Measurements from ENCODE around the gene SLC38A9.

SLC38A9 gene

GRCh38 chr5:55638051-55638450 lies 74.1 kb downstream of the SLC38A9 start:
- Histone ChIP-seq H3K36me3 (ENCODE audit: insufficient read depth, low read depth, low read length) (peaks cover 12% of the 10 kb centered on the region; the same call in 1 of the 2 replicates), H3K4me1 (ENCODE audit: insufficient read depth, low read length) (peaks cover 6% of the 10 kb centered on the region), H3K9me3 (ENCODE audit: insufficient read depth, low read depth, low read length) (no peaks in the 10 kb centered on the region), H3K9ac (ENCODE audit: low read depth, low read length) (no peak overlapping the region), H3K27ac (ENCODE audit: low read length) (no peak overlapping the region), H3K4me3 (ENCODE audit: low read length) (no peak overlapping the region), H3K27me3 (ENCODE audit: insufficient read depth, low read length) (no peaks in the 10 kb centered on the region)

GRCh38 chr5:55636683-55637082 lies 75.4 kb downstream of the SLC38A9 start:
- no peaks in the 10 kb centered on the region for H3K27me3 ChIP-seq (ENCODE audit: insufficient read depth, low read length)
- no peak overlapping the region for H3K4me3 ChIP-seq (ENCODE audit: low read length)
- H3K4me1 ChIP-seq (ENCODE audit: insufficient read depth, low read length): peaks cover 6% of the 10 kb centered on the region
- H3K9me3 ChIP-seq (ENCODE audit: insufficient read depth, low read depth, low read length): no peaks in the 10 kb centered on the region
- H3K27ac ChIP-seq (ENCODE audit: low read length): no peak overlapping the region
- H3K36me3 ChIP-seq (ENCODE audit: insufficient read depth, low read depth, low read length): peaks cover 12% of the 10 kb centered on the region; the same call in 1 of the 2 replicates
- H3K9ac ChIP-seq (ENCODE audit: low read depth, low read length): no peak overlapping the region

GRCh38 chr5:55636177-55636576 lies 75.9 kb downstream of the SLC38A9 start:
- Histone ChIP-seq H3K27ac (ENCODE audit: low read length) (no peak overlapping the region), H3K9ac (ENCODE audit: low read depth, low read length) (no peak overlapping the region), H3K9me3 (ENCODE audit: insufficient read depth, low read depth, low read length) (no peaks in the 10 kb centered on the region), H3K4me3 (ENCODE audit: low read length) (no peak overlapping the region), H3K4me1 (ENCODE audit: insufficient read depth, low read length) (peaks cover 6% of the 10 kb centered on the region), H3K27me3 (ENCODE audit: insufficient read depth, low read length) (no peaks in the 10 kb centered on the region), H3K36me3 (ENCODE audit: insufficient read depth, low read depth, low read length) (peaks cover 8% of the 10 kb centered on the region; the same call in 1 of the 2 replicates)

GRCh38 chr5:55634866-55635265 lies 77.3 kb downstream of the SLC38A9 start:
- H3K27me3 ChIP-seq (ENCODE audit: insufficient read depth, low read length): no peaks in the 10 kb centered on the region
- peaks cover 9% of the 10 kb centered on the region for H3K4me1 ChIP-seq (ENCODE audit: insufficient read depth, low read length)
- H3K9me3 ChIP-seq (ENCODE audit: insufficient read depth, low read depth, low read length): no peaks in the 10 kb centered on the region
- H3K27ac ChIP-seq (ENCODE audit: low read length): no peak overlapping the region
- H3K36me3 ChIP-seq (ENCODE audit: insufficient read depth, low read depth, low read length): peaks cover 6% of the 10 kb centered on the region; the same call in 1 of the 2 replicates
- no peak overlapping the region for H3K9ac ChIP-seq (ENCODE audit: low read depth, low read length)
- H3K4me3 ChIP-seq (ENCODE audit: low read length): no peak overlapping the region

GRCh38 chr5:55634209-55634805 lies 77.8 kb downstream of the SLC38A9 start:
- Histone ChIP-seq H3K4me1 (ENCODE audit: insufficient read depth, low read length) (peaks cover 10% of the 10 kb centered on the region), H3K9ac (ENCODE audit: low read depth, low read length) (no peak overlapping the region)

GRCh38 chr5:55633574-55634208 lies 78.4 kb downstream of the SLC38A9 start:
- no peak overlapping the region for H3K9ac ChIP-seq (ENCODE audit: low read depth, low read length)
- no peaks in the 10 kb centered on the region for H3K9me3 ChIP-seq (ENCODE audit: insufficient read depth, low read depth, low read length)
- H3K4me1 ChIP-seq (ENCODE audit: insufficient read depth, low read length): peaks cover 10% of the 10 kb centered on the region
- H3K4me3 ChIP-seq (ENCODE audit: low read length): no peak overlapping the region
- H3K27me3 ChIP-seq (ENCODE audit: insufficient read depth, low read length): no peaks in the 10 kb centered on the region
- peaks cover 6% of the 10 kb centered on the region; the same call in 1 of the 2 replicates for H3K36me3 ChIP-seq (ENCODE audit: insufficient read depth, low read depth, low read length)
- H3K27ac ChIP-seq (ENCODE audit: low read length): no peak overlapping the region

More at GRCh38 chr5:55634209-55634805, 77.8 kb downstream of the SLC38A9 start:
- Histone ChIP-seq H3K27me3 (ENCODE audit: insufficient read depth, low read length) (no peaks in the 10 kb centered on the region), H3K36me3 (ENCODE audit: insufficient read depth, low read depth, low read length) (peaks cover 6% of the 10 kb centered on the region; the same call in 1 of the 2 replicates), H3K4me3 (ENCODE audit: low read length) (no peak overlapping the region), H3K27ac (ENCODE audit: low read length) (no peak overlapping the region), H3K9me3 (ENCODE audit: insufficient read depth, low read depth, low read length) (no peaks in the 10 kb centered on the region)

- peaks cover 34% of the 10 kb centered on the region for H3K4me1 ChIP-seq (ENCODE audit: insufficient read depth, low read length)
- H3K27ac ChIP-seq (ENCODE audit: low read length): no peak overlapping the region
- H3K9ac ChIP-seq (ENCODE audit: low read depth, low read length): no peak overlapping the region
- H3K36me3 ChIP-seq (ENCODE audit: insufficient read depth, low read depth, low read length): peaks cover 6% of the 10 kb centered on the region; the same call in 1 of the 2 replicates
- no peaks in the 10 kb centered on the region for H3K27me3 ChIP-seq (ENCODE audit: insufficient read depth, low read length)
- H3K9me3 ChIP-seq (ENCODE audit: insufficient read depth, low read depth, low read length): no peaks in the 10 kb centered on the region
- H3K4me3 ChIP-seq (ENCODE audit: low read length): no peak overlapping the region
Measured at GRCh38 chr5:55629815-55630214, 82.3 kb downstream of the SLC38A9 start.

GRCh38 chr5:55626790-55627189 lies 85.3 kb downstream of the SLC38A9 start:
- Histone ChIP-seq H3K27ac (ENCODE audit: low read length) (no peak overlapping the region), H3K9ac (ENCODE audit: low read depth, low read length) (peak overlapping the region; percentile 57; the same call in 1 of the 2 replicates), H3K9me3 (ENCODE audit: insufficient read depth, low read depth, low read length) (no peaks in the 10 kb centered on the region), H3K4me3 (ENCODE audit: low read length) (0 out of 2 replicates have a peak overlapping the region, but pooled peaks have one; percentile 38), H3K36me3 (ENCODE audit: insufficient read depth, low read depth, low read length) (no peaks in the 10 kb centered on the region), H3K4me1 (ENCODE audit: insufficient read depth, low read length) (peaks cover 46% of the 10 kb centered on the region), H3K27me3 (ENCODE audit: insufficient read depth, low read length) (no peaks in the 10 kb centered on the region)

GRCh38 chr5:55625913-55626312 lies 86.2 kb downstream of the SLC38A9 start:
- Histone ChIP-seq H3K36me3 (ENCODE audit: insufficient read depth, low read depth, low read length) (no peaks in the 10 kb centered on the region), H3K4me3 (ENCODE audit: low read length) (peak overlapping the region; percentile 38; the same call in 1 of the 2 replicates), H3K27me3 (ENCODE audit: insufficient read depth, low read length) (no peaks in the 10 kb centered on the region), H3K27ac (ENCODE audit: low read length) (peak overlapping the region; percentile 11), H3K4me1 (ENCODE audit: insufficient read depth, low read length) (peaks cover 46% of the 10 kb centered on the region), H3K9ac (ENCODE audit: low read depth, low read length) (peak overlapping the region; percentile 57; the same call in 1 of the 2 replicates), H3K9me3 (ENCODE audit: insufficient read depth, low read depth, low read length) (no peaks in the 10 kb centered on the region)

- Histone ChIP-seq H3K9me3 (ENCODE audit: insufficient read depth, low read depth, low read length) (no peaks in the 10 kb centered on the region), H3K4me1 (ENCODE audit: insufficient read depth, low read length) (peaks cover 46% of the 10 kb centered on the region), H3K27ac (ENCODE audit: low read length) (peak overlapping the region; percentile 75), H3K4me3 (ENCODE audit: low read length) (peak overlapping the region; percentile 38; the same call in 1 of the 2 replicates), H3K9ac (ENCODE audit: low read depth, low read length) (peak overlapping the region; percentile 57; the same call in 1 of the 2 replicates), H3K36me3 (ENCODE audit: insufficient read depth, low read depth, low read length) (no peaks in the 10 kb centered on the region), H3K27me3 (ENCODE audit: insufficient read depth, low read length) (no peaks in the 10 kb centered on the region)
Measured at GRCh38 chr5:55625589-55625909, 86.6 kb downstream of the SLC38A9 start.

- Histone ChIP-seq H3K9ac (ENCODE audit: low read depth, low read length) (peak overlapping the region; percentile 57; the same call in 1 of the 2 replicates), H3K27ac (ENCODE audit: low read length) (peak overlapping the region; percentile 75), H3K9me3 (ENCODE audit: insufficient read depth, low read depth, low read length) (no peaks in the 10 kb centered on the region), H3K4me3 (ENCODE audit: low read length) (peak overlapping the region; percentile 38; the same call in 1 of the 2 replicates), H3K4me1 (ENCODE audit: insufficient read depth, low read length) (peaks cover 45% of the 10 kb centered on the region), H3K27me3 (ENCODE audit: insufficient read depth, low read length) (no peaks in the 10 kb centered on the region), H3K36me3 (ENCODE audit: insufficient read depth, low read depth, low read length) (no peaks in the 10 kb centered on the region)
Measured at GRCh38 chr5:55624841-55625588, 87.1 kb downstream of the SLC38A9 start.

Data from iPS-20b (cell line).